Nephron (organoid): ENCODE measurements around the gene OR4K2.
"Not testable (repeated sequence)": the region's sequence is repeated elsewhere in the genome, so short reads cannot be mapped to it uniquely, and the experiment has no call there.

ENCODE experiments used
- H3K27ac Mint-ChIP-seq, 3 experiments: 2 replicates each; pipeline ENCODE4 v1.8.0; 2020; ENCODE audit warnings: mixed read lengths in 3 of 3, mild to moderate bottlenecking in 2 of 3, moderate library complexity in 1 of 3
- H3K27me3 Mint-ChIP-seq: 2 replicates; pipeline ENCODE4 v1.8.0; 2021; ENCODE audit warnings: low read depth, mild to moderate bottlenecking, moderate library complexity, mixed read lengths
- H3K36me3 Mint-ChIP-seq: 2 replicates; pipeline ENCODE4 v1.8.0; 2020; ENCODE audit warnings: low read depth, mixed read lengths
- H3K4me1 Mint-ChIP-seq: 2 replicates; pipeline ENCODE4 v1.8.0; 2020; ENCODE audit warnings: mixed read lengths
- H3K4me3 Mint-ChIP-seq, 3 experiments: 2 replicates each; pipeline ENCODE4 v1.8.0; 2020; ENCODE audit warnings: mild to moderate bottlenecking in 3 of 3, mixed read lengths in 3 of 3, moderate library complexity in 2 of 3
- H3K9me3 Mint-ChIP-seq: 2 replicates; pipeline ENCODE4 v1.8.0; 2020; ENCODE audit warnings: mixed read lengths
- CTCF ChIP-seq, 3 experiments: fragments of 200-600 bp; sonication (generic); IDR thresholded peaks; one replicate each; pipeline ENCODE4 v1.5.0; 2021; ENCODE audit warnings: antibody characterized with exemption in 3 of 3; ENCODE audit not compliant: unreplicated experiment in 3 of 3

Gene OR4K2

GRCh38 chr14:19874842-19875241 is at the start of gene OR4K2:
Gene OR4K2 (plus strand): TSS chr14:19875142. CDS start chr14:19876268, 1,126 bp downstream.
- no peak within 1 kb of the TSS for H3K4me3 Mint-ChIP-seq
- H3K36me3 Mint-ChIP-seq: no peaks in the 10 kb centered on the region
- no peaks in the 10 kb centered on the region for H3K4me1 Mint-ChIP-seq
- H3K27ac Mint-ChIP-seq: no peak within 1 kb of the TSS
- no peaks in the 10 kb centered on the region for H3K27me3 Mint-ChIP-seq
- no peak for TF ChIP-seq CTCF (IDR thresholded peaks at IDR 0.05; ENCODE audit: unreplicated experiment in 3 of 3)
- peaks cover 36% of the 10 kb centered on the region for H3K9me3 Mint-ChIP-seq

- not testable (repeated sequence) for H3K36me3 Mint-ChIP-seq, H3K27me3 Mint-ChIP-seq, H3K4me3 Mint-ChIP-seq, H3K4me1 Mint-ChIP-seq, H3K27ac Mint-ChIP-seq
- H3K9me3 Mint-ChIP-seq: peaks cover 28% of the 10 kb centered on the region
These were observed 47.2 kb upstream of the OR4K2 start for GRCh38 chr14:19827626-19828244.

- H3K27ac Mint-ChIP-seq: no peak overlapping the region
These were observed 46.6 kb upstream of the OR4K2 start for GRCh38 chr14:19828314-19828713.

GRCh38 chr14:19834203-19834848 is 40.6 kb upstream of the OR4K2 start:
- not testable (repeated sequence) for H3K4me1 Mint-ChIP-seq, H3K27ac Mint-ChIP-seq, H3K4me3 Mint-ChIP-seq, H3K27me3 Mint-ChIP-seq, H3K36me3 Mint-ChIP-seq
- H3K9me3 Mint-ChIP-seq: peaks cover 31% of the 10 kb centered on the region

More at GRCh38 chr14:19828314-19828713, 46.6 kb upstream of the OR4K2 start:
- TF ChIP-seq CTCF (IDR thresholded peaks at IDR 0.05; ENCODE audit: unreplicated experiment in 3 of 3): no peak
- Mint-ChIP-seq H3K27me3 (no peaks in the 10 kb centered on the region), H3K9me3 (peaks cover 33% of the 10 kb centered on the region), H3K4me3 (no peak overlapping the region), H3K4me1 (no peaks in the 10 kb centered on the region), H3K36me3 (no peaks in the 10 kb centered on the region)

- Mint-ChIP-seq H3K27me3 (no peaks in the 10 kb centered on the region), H3K27ac (no peak overlapping the region), H3K4me1 (no peaks in the 10 kb centered on the region), H3K36me3 (no peaks in the 10 kb centered on the region), H3K4me3 (no peak overlapping the region), H3K9me3 (peaks cover 12% of the 10 kb centered on the region)
- TF ChIP-seq CTCF (IDR thresholded peaks at IDR 0.05; ENCODE audit: unreplicated experiment in 3 of 3): no peak
These were observed 36.5 kb upstream of the OR4K2 start for GRCh38 chr14:19838433-19838832.

GRCh38 chr14:19851365-19851764 is 23.6 kb upstream of the OR4K2 start:
- Mint-ChIP-seq H3K27ac (no peak overlapping the region), H3K9me3 (peaks cover 58% of the 10 kb centered on the region), H3K27me3 (no peaks in the 10 kb centered on the region), H3K4me1 (no peaks in the 10 kb centered on the region), H3K36me3 (no peaks in the 10 kb centered on the region), H3K4me3 (no peak overlapping the region)
- no peak for TF ChIP-seq CTCF (IDR thresholded peaks at IDR 0.05; ENCODE audit: unreplicated experiment in 3 of 3)

GRCh38 chr14:19866061-19866669 is 8.8 kb upstream of the OR4K2 start:
- not testable (repeated sequence) for H3K4me3 Mint-ChIP-seq, H3K27ac Mint-ChIP-seq, H3K36me3 Mint-ChIP-seq, H3K27me3 Mint-ChIP-seq, H3K4me1 Mint-ChIP-seq
- H3K9me3 Mint-ChIP-seq: peaks cover 22% of the 10 kb centered on the region
